ENCODE measurements around the gene KATNAL2.

GRCh38 chr18:46886893-46887292 lies 30.5 kb upstream of the KATNAL2 start:
- TF ChIP-seq POLR2A (IDR thresholded peaks at IDR 0.05; ENCODE audit: low read depth, low read length) (no peak), POLR2AphosphoS5 (IDR thresholded peaks at IDR 0.05; ENCODE audit: low read depth, low read length) (no peak)
